ENCODE results near the gene PDGFRB. TPM values are rescaled to one million over a fixed set of nuclear protein-coding genes. Genes with fewer than 3 reads are reported as not detected.

PDGFRB gene
- polyA plus RNA-seq, 1 donor from 2014 or later = not detected

DNA sequence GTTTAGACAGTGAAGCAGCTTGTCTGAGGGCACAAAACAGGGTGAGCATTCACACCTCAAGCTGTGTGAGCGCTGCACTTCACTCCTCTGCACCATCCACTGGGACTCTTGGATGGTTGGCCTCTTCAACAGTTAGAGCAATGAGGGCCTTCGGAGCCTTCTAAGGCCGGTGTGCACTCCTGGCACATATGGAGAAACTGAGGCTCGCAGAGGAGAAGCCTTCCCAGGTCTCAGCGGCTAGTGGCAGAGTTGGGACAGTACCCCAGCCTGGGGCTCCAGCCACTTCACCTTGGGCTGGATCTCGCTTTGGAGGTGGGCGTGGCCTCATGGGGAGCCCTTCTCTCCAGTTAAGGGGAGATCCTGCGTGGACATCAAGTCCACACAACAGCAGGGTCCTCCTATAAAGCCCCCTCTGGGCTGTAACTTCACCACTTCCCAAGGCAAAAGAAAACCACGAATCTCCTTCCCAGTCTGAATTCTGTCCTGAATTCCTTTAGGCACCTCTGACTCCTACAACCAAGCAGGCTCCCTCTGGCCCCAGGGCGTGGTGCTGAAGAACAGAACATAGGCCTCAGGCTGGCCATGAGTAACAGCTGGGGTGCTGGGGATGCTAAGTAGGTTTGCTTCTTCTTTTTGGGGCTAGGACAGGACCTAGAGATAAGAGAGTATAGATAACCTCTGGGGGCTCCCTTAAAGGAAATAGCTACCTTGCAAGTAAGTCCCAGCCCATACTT, 38.8 kb downstream of the PDGFRB start:
- H3K4me2 ChIP-seq (ENCODE audit: low read length) = no peak overlapping the region
- TF ChIP-seq RAD21 (conservative IDR thresholded peaks at IDR 0.05) (no peak), POLR2AphosphoS5 (IDR thresholded peaks at IDR 0.05) (no peak), TAF1 (IDR thresholded peaks at IDR 0.05; ENCODE audit: low read depth) (no peak)
- no peak overlapping the region for H3K27ac ChIP-seq (ENCODE audit: low read length)
- H3K4me3 ChIP-seq (ENCODE audit: low read length) = no peak overlapping the region
- H3K79me2 ChIP-seq (replicated peaks; ENCODE audit: insufficient read depth, low read length) = no peaks in the 10 kb centered on the region
- no peaks in the 10 kb centered on the region for H4K20me1 ChIP-seq (ENCODE audit: insufficient read depth)
- no peak overlapping the region for H3K9ac ChIP-seq (ENCODE audit: low read length)
- no peaks in the 10 kb centered on the region for H3K36me3 ChIP-seq (ENCODE audit: insufficient read depth, low read length)
- H3K9me3 ChIP-seq (ENCODE audit: low read length) = no peaks in the 10 kb centered on the region
- no peak overlapping the region for H2AFZ ChIP-seq (ENCODE audit: low read depth, low read length)
- no peaks in the 10 kb centered on the region for H3K27me3 ChIP-seq (ENCODE audit: insufficient read depth, low read depth, low read length)
- no peaks in the 10 kb centered on the region for H3F3A ChIP-seq (ENCODE audit: insufficient read depth, low read length, poor library complexity, severe bottlenecking)
- H3K9me2 ChIP-seq (ENCODE audit: insufficient read depth, low read length) = no peaks in the 10 kb centered on the region

DNA sequence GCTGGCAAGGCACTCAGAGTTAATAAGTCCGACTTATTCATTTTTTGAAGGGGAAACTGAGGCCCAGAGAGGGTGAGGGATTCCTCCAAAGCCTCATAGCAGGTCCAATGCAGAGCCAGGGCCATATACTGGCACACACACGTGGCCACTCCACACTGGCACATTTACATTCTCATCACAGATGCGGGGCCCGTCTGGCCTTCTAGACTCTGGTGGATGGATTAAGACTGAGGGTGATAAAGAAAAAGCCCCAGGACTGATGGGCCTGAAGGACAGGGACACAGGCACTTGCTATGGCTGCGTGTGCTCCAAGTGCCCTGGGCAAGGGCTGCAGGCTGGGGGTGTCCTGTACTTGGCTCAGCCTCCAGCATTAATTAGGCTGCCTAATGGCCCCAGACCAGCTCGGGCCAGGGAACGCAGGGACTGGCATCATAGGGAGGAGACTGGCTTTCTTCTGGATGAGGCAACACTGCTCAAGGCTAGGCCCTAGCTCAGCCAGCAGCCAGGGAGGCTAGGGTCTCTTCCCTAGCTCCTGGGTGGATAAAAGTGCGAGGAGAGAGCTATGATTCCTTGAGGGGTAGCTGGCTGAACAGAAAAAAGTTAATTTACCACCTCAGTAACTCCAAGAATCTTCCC, 40.8 kb downstream of the PDGFRB start:
- no peaks in the 10 kb centered on the region for H3F3A ChIP-seq (ENCODE audit: insufficient read depth, low read length, poor library complexity, severe bottlenecking)
- H3K27ac ChIP-seq (ENCODE audit: low read length) = no peak overlapping the region
- no peak overlapping the region for H3K4me3 ChIP-seq (ENCODE audit: low read length)
- H3K79me2 ChIP-seq (replicated peaks; ENCODE audit: insufficient read depth, low read length) = no peaks in the 10 kb centered on the region
- H3K9me2 ChIP-seq (ENCODE audit: insufficient read depth, low read length) = no peaks in the 10 kb centered on the region
- no peaks in the 10 kb centered on the region for H4K20me1 ChIP-seq (ENCODE audit: insufficient read depth)
- TF ChIP-seq EP300 (conservative IDR thresholded peaks at IDR 0.05; ENCODE audit: poor library complexity, severe bottlenecking) (no peak), MXI1 (conservative IDR thresholded peaks at IDR 0.05; ENCODE audit: poor library complexity, severe bottlenecking) (no peak)
- no peak overlapping the region for H3K9ac ChIP-seq (ENCODE audit: low read length)
- no peak overlapping the region for H3K4me2 ChIP-seq (ENCODE audit: low read length)
- H3K27me3 ChIP-seq (ENCODE audit: insufficient read depth, low read depth, low read length) = no peaks in the 10 kb centered on the region
- H3K36me3 ChIP-seq (ENCODE audit: insufficient read depth, low read length) = no peaks in the 10 kb centered on the region
- H2AFZ ChIP-seq (ENCODE audit: low read depth, low read length) = no peak overlapping the region
- no peaks in the 10 kb centered on the region for H3K9me3 ChIP-seq (ENCODE audit: low read length)

DNA sequence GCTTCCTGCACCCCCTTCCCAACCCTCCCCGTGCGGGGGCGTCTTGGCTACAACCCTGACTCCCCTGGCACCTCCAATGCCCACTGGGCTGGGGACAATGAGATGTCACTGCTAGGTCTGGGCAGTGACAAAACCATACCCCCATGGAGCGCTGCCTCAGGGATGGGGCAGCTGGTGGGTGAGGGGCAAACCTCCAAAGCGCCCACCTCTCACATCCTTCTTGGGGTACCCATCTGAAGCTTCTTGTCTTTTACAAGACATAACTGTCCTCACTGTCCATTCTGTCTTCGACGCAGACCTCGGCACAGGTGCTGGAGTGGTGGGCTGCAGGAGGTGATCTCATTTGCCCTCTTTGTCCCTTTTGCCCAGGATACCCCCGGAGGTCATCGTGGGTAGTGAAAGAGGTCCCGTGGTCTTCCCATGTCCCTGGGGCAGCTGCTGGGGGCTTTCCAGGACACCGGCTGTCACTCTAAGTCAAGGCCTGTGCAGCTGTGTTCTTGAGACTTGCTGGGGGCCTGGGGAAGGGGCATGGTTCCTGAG, 41.5 kb downstream of the PDGFRB start:
- Histone ChIP-seq H2AFZ (ENCODE audit: low read depth, low read length) (no peak overlapping the region), H3K27ac (ENCODE audit: low read length) (no peak overlapping the region), H4K20me1 (ENCODE audit: insufficient read depth) (no peaks in the 10 kb centered on the region), H3K4me3 (ENCODE audit: low read length) (no peak overlapping the region), H3F3A (ENCODE audit: insufficient read depth, low read length, poor library complexity, severe bottlenecking) (no peaks in the 10 kb centered on the region), H3K9me3 (ENCODE audit: low read length) (no peaks in the 10 kb centered on the region), H3K27me3 (ENCODE audit: insufficient read depth, low read depth, low read length) (no peaks in the 10 kb centered on the region), H3K36me3 (ENCODE audit: insufficient read depth, low read length) (no peaks in the 10 kb centered on the region), H3K9ac (ENCODE audit: low read length) (no peak overlapping the region), H3K9me2 (ENCODE audit: insufficient read depth, low read length) (no peaks in the 10 kb centered on the region), H3K79me2 (replicated peaks; ENCODE audit: insufficient read depth, low read length) (no peaks in the 10 kb centered on the region), H3K4me2 (ENCODE audit: low read length) (no peak overlapping the region)
- TF ChIP-seq MXI1 (conservative IDR thresholded peaks at IDR 0.05; ENCODE audit: poor library complexity, severe bottlenecking) = no peak
- TF ChIP-seq, protein P1, sequence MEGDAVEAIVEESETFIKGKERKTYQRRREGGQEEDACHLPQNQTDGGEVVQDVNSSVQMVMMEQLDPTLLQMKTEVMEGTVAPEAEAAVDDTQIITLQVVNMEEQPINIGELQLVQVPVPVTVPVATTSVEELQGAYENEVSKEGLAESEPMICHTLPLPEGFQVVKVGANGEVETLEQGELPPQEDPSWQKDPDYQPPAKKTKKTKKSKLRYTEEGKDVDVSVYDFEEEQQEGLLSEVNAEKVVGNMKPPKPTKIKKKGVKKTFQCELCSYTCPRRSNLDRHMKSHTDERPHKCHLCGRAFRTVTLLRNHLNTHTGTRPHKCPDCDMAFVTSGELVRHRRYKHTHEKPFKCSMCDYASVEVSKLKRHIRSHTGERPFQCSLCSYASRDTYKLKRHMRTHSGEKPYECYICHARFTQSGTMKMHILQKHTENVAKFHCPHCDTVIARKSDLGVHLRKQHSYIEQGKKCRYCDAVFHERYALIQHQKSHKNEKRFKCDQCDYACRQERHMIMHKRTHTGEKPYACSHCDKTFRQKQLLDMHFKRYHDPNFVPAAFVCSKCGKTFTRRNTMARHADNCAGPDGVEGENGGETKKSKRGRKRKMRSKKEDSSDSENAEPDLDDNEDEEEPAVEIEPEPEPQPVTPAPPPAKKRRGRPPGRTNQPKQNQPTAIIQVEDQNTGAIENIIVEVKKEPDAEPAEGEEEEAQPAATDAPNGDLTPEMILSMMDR (IDR thresholded peaks at IDR 0.05; ENCODE audit: poor library complexity, severe bottlenecking) = no peak
- TF ChIP-seq SMC3 (conservative IDR thresholded peaks at IDR 0.05; ENCODE audit: poor library complexity) = no peak
- TF ChIP-seq EP300 (conservative IDR thresholded peaks at IDR 0.05; ENCODE audit: poor library complexity, severe bottlenecking) = no peak
- no peak for TF ChIP-seq RAD21 (conservative IDR thresholded peaks at IDR 0.05)
- TF ChIP-seq EZH2 (IDR thresholded peaks at IDR 0.05; ENCODE audit: borderline replicate concordance, insufficient read depth, low read length, poor library complexity, severe bottlenecking) = no peak

Data from neural cell (in vitro differentiated cells).